A549 (cell line): ENCODE measurements around the gene SVEP1.

Source experiments
- EP300 ChIP-seq, 2 experiments: fragments of >200 bp; sonication (Bioruptor Twin); formaldehyde crosslinking; IDR thresholded peaks; 2 replicates in 1 of 2; 3 replicates in 1 of 2; pipeline ENCODE4 v1.6.1; 2016 to 2017
- HOXB5 ChIP-seq: fragments of 250-450 bp; sonication (Bioruptor Pico); IDR thresholded peaks from 2 replicates; pipeline ENCODE4 v1.5.0; 2020; ENCODE audit warnings: mild to moderate bottlenecking, moderate library complexity
- ZSCAN20 ChIP-seq: fragments of 250-450 bp; sonication (Bioruptor Pico); IDR thresholded peaks from 2 replicates; pipeline ENCODE4 v1.8.0; 2022; ENCODE audit warnings: mild to moderate bottlenecking, moderate library complexity
- TF ChIP-seq, protein P1 (sequence below): fragments of >200 bp; sonication (Bioruptor Twin); formaldehyde crosslinking; IDR thresholded peaks from 3 replicates; pipeline ENCODE4 v1.5.1; 2016
- TF ChIP-seq, protein P2 (sequence below): IDR thresholded peaks from 2 replicates; pipeline ENCODE4 v1.6.1; 2012
- TF ChIP-seq, protein P3 (sequence below): fragments of 450-650 bp; IDR thresholded peaks from 2 replicates; pipeline ENCODE4 v1.6.1; 2014; ENCODE audit warnings: antibody characterized with exemption
- TF ChIP-seq, protein P4 (sequence below): IDR thresholded peaks from 2 replicates; pipeline ENCODE4 v1.6.1; 2012

DNA sequence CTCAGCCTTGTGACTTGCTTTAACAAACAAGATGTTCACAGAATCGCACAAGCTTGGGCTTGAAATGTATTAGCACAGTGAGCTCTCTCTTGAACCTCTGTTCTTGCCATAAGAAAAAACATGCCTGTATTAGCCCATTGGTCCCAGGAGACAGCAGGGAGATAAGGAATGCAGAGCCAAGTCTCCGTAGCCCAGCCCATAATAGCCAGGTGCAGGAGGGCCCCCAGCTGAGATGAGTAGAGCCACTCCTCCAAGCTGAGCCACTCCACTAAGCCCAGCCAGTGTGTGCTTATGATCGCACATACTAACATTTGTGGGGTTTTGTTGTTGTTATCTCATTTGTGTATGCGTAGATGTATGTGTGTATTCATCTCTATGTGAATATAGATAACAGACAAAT, 21.6 kb upstream of the SVEP1 start:
- TF ChIP-seq, protein P1, sequence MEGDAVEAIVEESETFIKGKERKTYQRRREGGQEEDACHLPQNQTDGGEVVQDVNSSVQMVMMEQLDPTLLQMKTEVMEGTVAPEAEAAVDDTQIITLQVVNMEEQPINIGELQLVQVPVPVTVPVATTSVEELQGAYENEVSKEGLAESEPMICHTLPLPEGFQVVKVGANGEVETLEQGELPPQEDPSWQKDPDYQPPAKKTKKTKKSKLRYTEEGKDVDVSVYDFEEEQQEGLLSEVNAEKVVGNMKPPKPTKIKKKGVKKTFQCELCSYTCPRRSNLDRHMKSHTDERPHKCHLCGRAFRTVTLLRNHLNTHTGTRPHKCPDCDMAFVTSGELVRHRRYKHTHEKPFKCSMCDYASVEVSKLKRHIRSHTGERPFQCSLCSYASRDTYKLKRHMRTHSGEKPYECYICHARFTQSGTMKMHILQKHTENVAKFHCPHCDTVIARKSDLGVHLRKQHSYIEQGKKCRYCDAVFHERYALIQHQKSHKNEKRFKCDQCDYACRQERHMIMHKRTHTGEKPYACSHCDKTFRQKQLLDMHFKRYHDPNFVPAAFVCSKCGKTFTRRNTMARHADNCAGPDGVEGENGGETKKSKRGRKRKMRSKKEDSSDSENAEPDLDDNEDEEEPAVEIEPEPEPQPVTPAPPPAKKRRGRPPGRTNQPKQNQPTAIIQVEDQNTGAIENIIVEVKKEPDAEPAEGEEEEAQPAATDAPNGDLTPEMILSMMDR = no peak
- TF ChIP-seq HOXB5 (CRISPR knock-in tag) = no peak
- TF ChIP-seq, protein P2, sequence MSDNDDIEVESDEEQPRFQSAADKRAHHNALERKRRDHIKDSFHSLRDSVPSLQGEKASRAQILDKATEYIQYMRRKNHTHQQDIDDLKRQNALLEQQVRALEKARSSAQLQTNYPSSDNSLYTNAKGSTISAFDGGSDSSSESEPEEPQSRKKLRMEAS = no peak
- TF ChIP-seq, protein P3, sequence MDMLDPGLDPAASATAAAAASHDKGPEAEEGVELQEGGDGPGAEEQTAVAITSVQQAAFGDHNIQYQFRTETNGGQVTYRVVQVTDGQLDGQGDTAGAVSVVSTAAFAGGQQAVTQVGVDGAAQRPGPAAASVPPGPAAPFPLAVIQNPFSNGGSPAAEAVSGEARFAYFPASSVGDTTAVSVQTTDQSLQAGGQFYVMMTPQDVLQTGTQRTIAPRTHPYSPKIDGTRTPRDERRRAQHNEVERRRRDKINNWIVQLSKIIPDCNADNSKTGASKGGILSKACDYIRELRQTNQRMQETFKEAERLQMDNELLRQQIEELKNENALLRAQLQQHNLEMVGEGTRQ = no peak
- TF ChIP-seq, protein P4, sequence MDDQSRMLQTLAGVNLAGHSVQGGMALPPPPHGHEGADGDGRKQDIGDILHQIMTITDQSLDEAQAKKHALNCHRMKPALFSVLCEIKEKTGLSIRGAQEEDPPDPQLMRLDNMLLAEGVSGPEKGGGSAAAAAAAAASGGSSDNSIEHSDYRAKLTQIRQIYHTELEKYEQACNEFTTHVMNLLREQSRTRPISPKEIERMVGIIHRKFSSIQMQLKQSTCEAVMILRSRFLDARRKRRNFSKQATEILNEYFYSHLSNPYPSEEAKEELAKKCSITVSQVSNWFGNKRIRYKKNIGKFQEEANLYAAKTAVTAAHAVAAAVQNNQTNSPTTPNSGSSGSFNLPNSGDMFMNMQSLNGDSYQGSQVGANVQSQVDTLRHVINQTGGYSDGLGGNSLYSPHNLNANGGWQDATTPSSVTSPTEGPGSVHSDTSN = no peak
- TF ChIP-seq ZSCAN20 (CRISPR knock-in tag) = no peak
- no peak for TF ChIP-seq EP300 (IDR thresholded peaks at IDR 0.05)
